ENCODE results near the gene DDX10. TPM values are rescaled to one million over a fixed set of nuclear protein-coding genes. Genes with fewer than 3 reads are reported as not detected.

DDX10 gene
- total and polyA plus RNA-seq, 2 experiments from 2014 or later = 32.4 to 37.8 TPM

DNA sequence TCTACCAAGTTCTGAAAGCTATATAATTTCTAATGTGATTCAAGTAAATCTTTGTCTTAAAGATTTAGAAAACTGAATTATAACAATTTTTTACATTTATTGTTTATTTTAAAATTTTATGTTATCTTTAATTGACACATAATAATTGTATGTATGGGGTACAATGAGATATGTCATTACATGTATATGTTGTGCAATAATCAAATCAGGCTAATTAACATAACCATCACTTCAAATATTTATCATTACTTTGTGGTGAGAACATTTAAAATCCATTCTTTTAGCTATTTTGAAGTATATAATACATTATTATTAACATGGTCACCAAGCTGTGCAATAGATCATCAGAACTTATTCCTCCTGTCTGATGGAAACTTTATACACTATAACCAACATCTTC is 181.1 kb downstream of the DDX10 start:
- Histone ChIP-seq H3K27ac (ENCODE audit: low read depth) (no peak overlapping the region), H3K36me3 (ENCODE audit: insufficient read depth) (no peaks in the 10 kb centered on the region), H3K4me1 (ENCODE audit: insufficient read depth) (no peaks in the 10 kb centered on the region), H3K9me2 (ENCODE audit: insufficient read depth) (no peaks in the 10 kb centered on the region), H3F3A (replicated peaks; ENCODE audit: low read depth) (no peaks in the 10 kb centered on the region), H3K79me2 (replicated peaks; ENCODE audit: insufficient read depth) (no peaks in the 10 kb centered on the region), H3K27me3 (ENCODE audit: insufficient read depth) (no peaks in the 10 kb centered on the region), H3K4me2 (no peak overlapping the region), H4K20me1 (replicated peaks; ENCODE audit: insufficient read depth) (no peaks in the 10 kb centered on the region), H3K4me3 (no peak overlapping the region), H2AFZ (no peak overlapping the region)
- ATAC-seq (no peak), DNase-seq (ENCODE audit: low spot score) (no peak)
- no peaks in the 10 kb centered on the region for H3K9me3 Mint-ChIP-seq
- no peaks in the 10 kb centered on the region for H3K36me3 Mint-ChIP-seq (ENCODE audit: low read depth)
- H3K4me1 Mint-ChIP-seq = no peaks in the 10 kb centered on the region
- no peak overlapping the region for H3K27ac Mint-ChIP-seq
- TF ChIP-seq CREB1 (CRISPR knock-in tag; IDR thresholded peaks at IDR 0.05; ENCODE audit: low read depth) (no peak), REST (IDR thresholded peaks at IDR 0.05; ENCODE audit: unreplicated experiment) (no peak)
- H3K4me3 Mint-ChIP-seq = no peak overlapping the region
- no peaks in the 10 kb centered on the region for H3K27me3 Mint-ChIP-seq (ENCODE audit: insufficient read depth, low read depth, poor library complexity)

DNA sequence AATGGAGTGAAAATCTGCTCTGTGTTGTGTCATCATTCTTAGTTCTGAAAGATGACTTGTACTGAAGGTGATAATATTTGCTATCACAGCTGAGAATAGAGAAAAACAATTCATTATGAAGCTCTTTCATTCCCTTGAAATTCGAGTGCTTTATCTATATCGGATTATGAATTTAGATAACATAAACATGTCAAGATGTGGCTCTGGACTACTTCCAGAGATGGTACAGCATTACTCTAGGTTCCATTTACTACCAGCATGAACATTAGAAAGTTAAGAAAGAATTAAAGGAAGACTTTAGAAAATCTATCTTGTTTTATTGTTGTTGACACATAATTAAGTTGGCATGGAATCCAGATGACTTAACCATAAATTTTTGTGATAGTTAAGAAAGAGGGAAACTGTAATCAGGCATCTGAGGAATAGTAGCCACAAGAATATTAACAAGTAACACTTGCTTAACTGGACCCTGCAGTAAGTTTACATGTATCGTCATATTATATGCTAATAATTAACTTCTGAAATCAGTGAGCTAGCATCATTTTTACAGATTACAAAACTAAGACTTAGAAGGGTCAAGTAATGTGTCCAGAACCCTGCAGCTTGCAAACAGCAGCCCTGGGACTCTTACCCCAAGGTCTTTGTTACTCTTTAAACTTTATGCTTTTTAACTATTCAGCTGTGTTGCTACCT is 182.6 kb downstream of the DDX10 start:
- H4K20me1 ChIP-seq (replicated peaks; ENCODE audit: insufficient read depth) = no peaks in the 10 kb centered on the region
- ATAC-seq = no peak
- H3K36me3 ChIP-seq (ENCODE audit: insufficient read depth) = no peaks in the 10 kb centered on the region
- H3F3A ChIP-seq (replicated peaks; ENCODE audit: low read depth) = no peaks in the 10 kb centered on the region
- H3K4me3 Mint-ChIP-seq = no peak overlapping the region
- H3K9me2 ChIP-seq (ENCODE audit: insufficient read depth) = no peaks in the 10 kb centered on the region
- no peaks in the 10 kb centered on the region for H3K36me3 Mint-ChIP-seq (ENCODE audit: low read depth)
- no peaks in the 10 kb centered on the region for H3K27me3 Mint-ChIP-seq (ENCODE audit: insufficient read depth, low read depth, poor library complexity)
- H3K4me1 ChIP-seq (ENCODE audit: insufficient read depth) = no peaks in the 10 kb centered on the region
- H3K4me3 ChIP-seq = no peak overlapping the region
- no peaks in the 10 kb centered on the region for H3K27me3 ChIP-seq (ENCODE audit: insufficient read depth)
- DNase-seq (ENCODE audit: low spot score) = no peak
- H3K27ac ChIP-seq (ENCODE audit: low read depth) = no peak overlapping the region
- H2AFZ ChIP-seq = no peak overlapping the region
- no peaks in the 10 kb centered on the region for H3K4me1 Mint-ChIP-seq
- H3K79me2 ChIP-seq (replicated peaks; ENCODE audit: insufficient read depth) = no peaks in the 10 kb centered on the region
- H3K4me2 ChIP-seq = no peak overlapping the region
- TF ChIP-seq JUNB (IDR thresholded peaks at IDR 0.05; ENCODE audit: unreplicated experiment) (no peak), ZNF331 (CRISPR knock-in tag; IDR thresholded peaks at IDR 0.05; ENCODE audit: low read depth) (no peak)
- no peaks in the 10 kb centered on the region for H3K9me3 Mint-ChIP-seq
- no peak overlapping the region for H3K27ac Mint-ChIP-seq

- no peaks in the 10 kb centered on the region for H3F3A ChIP-seq (replicated peaks; ENCODE audit: low read depth)
- no peaks in the 10 kb centered on the region for H4K20me1 ChIP-seq (replicated peaks; ENCODE audit: insufficient read depth)
- H3K4me3 ChIP-seq = no peak overlapping the region
- Mint-ChIP-seq H3K9me3 (no peaks in the 10 kb centered on the region), H3K4me1 (peaks cover 3% of the 10 kb centered on the region; the same call in 2 of the 3 replicates), H3K36me3 (ENCODE audit: low read depth) (no peaks in the 10 kb centered on the region), H3K4me3 (no peak overlapping the region), H3K27ac (no peak overlapping the region), H3K27me3 (ENCODE audit: insufficient read depth, low read depth, poor library complexity) (no peaks in the 10 kb centered on the region)
- H3K4me2 ChIP-seq = no peak overlapping the region
- ATAC-seq = no peak
- H3K27me3 ChIP-seq (ENCODE audit: insufficient read depth) = no peaks in the 10 kb centered on the region
- no peak for TF ChIP-seq CREB1 (CRISPR knock-in tag; IDR thresholded peaks at IDR 0.05; ENCODE audit: low read depth)
- DNase-seq (ENCODE audit: low spot score) = no peak
- no peak overlapping the region for H2AFZ ChIP-seq
- no peaks in the 10 kb centered on the region for H3K4me1 ChIP-seq (ENCODE audit: insufficient read depth)
- H3K9me2 ChIP-seq (ENCODE audit: insufficient read depth) = no peaks in the 10 kb centered on the region
- no peaks in the 10 kb centered on the region for H3K36me3 ChIP-seq (ENCODE audit: insufficient read depth)
- no peaks in the 10 kb centered on the region; the same call in 1 of the 2 replicates for H3K79me2 ChIP-seq (replicated peaks; ENCODE audit: insufficient read depth)
- H3K27ac ChIP-seq (ENCODE audit: low read depth) = no peak overlapping the region
Observed at GRCh38 chr11:108851781-108852180, 186.9 kb downstream of the DDX10 start.
